ENCODE measurements around the gene CHID1.

Gene CHID1

GRCh38 chr11:940496-941135, 30.0 kb upstream of the CHID1 start:
- DNase-seq (ENCODE audit: low spot score): no peak
- no peak for ATAC-seq (ENCODE audit: low read depth)
- Histone ChIP-seq H3K9me3 (ENCODE audit: severe bottlenecking) (no peaks in the 10 kb centered on the region), H3K4me3 (ENCODE audit: severe bottlenecking) (no peak overlapping the region), H3K27me3 (ENCODE audit: insufficient read depth, poor library complexity, severe bottlenecking) (no peaks in the 10 kb centered on the region), H3K4me1 (ENCODE audit: insufficient read depth, poor library complexity, severe bottlenecking) (peaks cover 17% of the 10 kb centered on the region), H3K36me3 (ENCODE audit: low read depth) (peaks cover under 1% of the 10 kb centered on the region), H3K27ac (ENCODE audit: poor library complexity, severe bottlenecking) (no peak overlapping the region)
- no peak for TF ChIP-seq CTCF (IDR thresholded peaks at IDR 0.05; ENCODE audit: poor library complexity, severe bottlenecking)

GRCh38 chr11:937841-938261, 27.2 kb upstream of the CHID1 start:
- ATAC-seq (ENCODE audit: low read depth): no peak
- no peak for DNase-seq (ENCODE audit: low spot score)
- no peaks in the 10 kb centered on the region for H3K9me3 ChIP-seq (ENCODE audit: severe bottlenecking)
- H3K27ac ChIP-seq (ENCODE audit: poor library complexity, severe bottlenecking): no peak overlapping the region
- no peaks in the 10 kb centered on the region; the same call in none of the 2 replicates for H3K36me3 ChIP-seq (ENCODE audit: low read depth)
- no peaks in the 10 kb centered on the region for H3K27me3 ChIP-seq (ENCODE audit: insufficient read depth, poor library complexity, severe bottlenecking)
- peaks cover 17% of the 10 kb centered on the region for H3K4me1 ChIP-seq (ENCODE audit: insufficient read depth, poor library complexity, severe bottlenecking)
- H3K4me3 ChIP-seq (ENCODE audit: severe bottlenecking): no peak overlapping the region
- no peak for TF ChIP-seq CTCF (IDR thresholded peaks at IDR 0.05; ENCODE audit: poor library complexity, severe bottlenecking)

DNA sequence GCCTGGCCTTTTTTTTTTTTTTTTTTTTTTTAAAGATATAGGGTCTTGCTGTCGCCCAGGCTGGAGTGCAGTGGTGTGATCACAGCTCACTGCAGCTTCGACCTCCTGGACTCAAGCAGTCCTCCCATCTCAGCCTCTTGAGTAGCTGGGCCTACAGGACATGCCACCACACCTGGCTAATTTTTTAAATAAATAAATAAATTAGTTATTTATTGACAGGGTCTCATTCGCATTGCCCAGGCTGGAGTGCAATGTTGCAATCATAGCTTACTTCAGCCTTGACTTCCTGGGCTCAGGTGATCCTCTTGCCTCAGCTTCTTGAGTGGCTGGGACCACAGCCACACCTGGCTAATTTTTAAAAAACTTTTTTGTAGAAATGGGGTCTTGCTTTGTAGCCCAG, 25.6 kb upstream of the CHID1 start:
- DNase-seq (ENCODE audit: low spot score) (no peak), ATAC-seq (ENCODE audit: low read depth) (no peak)
- H3K36me3 ChIP-seq (ENCODE audit: low read depth): peaks cover 7% of the 10 kb centered on the region
- peaks cover 9% of the 10 kb centered on the region for H3K4me1 ChIP-seq (ENCODE audit: insufficient read depth, poor library complexity, severe bottlenecking)
- H3K9me3 ChIP-seq (ENCODE audit: severe bottlenecking): no peaks in the 10 kb centered on the region
- no peaks in the 10 kb centered on the region for H3K27me3 ChIP-seq (ENCODE audit: insufficient read depth, poor library complexity, severe bottlenecking)
- no peak overlapping the region for H3K27ac ChIP-seq (ENCODE audit: poor library complexity, severe bottlenecking)
- TF ChIP-seq CTCF (IDR thresholded peaks at IDR 0.05; ENCODE audit: poor library complexity, severe bottlenecking): no peak
- H3K4me3 ChIP-seq (ENCODE audit: severe bottlenecking): no peak overlapping the region

DNA sequence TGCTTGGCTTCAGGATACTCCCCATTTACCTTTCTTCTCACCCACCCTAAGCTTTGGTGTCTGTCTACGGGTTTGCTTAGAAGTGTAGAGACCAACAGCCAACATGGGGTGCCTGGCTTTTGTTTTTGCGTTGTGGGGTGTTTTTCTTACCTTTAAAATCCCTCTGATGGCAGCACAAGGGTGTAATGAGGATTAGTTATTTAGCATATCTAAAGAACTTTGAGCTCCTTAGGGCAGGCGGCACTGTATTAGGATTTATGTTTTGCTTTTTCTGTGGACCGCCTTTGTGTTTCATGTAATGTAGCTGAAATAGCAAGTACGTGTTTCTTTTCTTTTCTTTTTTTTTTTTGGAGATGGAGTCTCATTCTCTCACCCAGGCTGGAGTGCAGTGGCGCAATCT, 23.9 kb upstream of the CHID1 start:
- no peak for DNase-seq (ENCODE audit: low spot score)
- Histone ChIP-seq H3K27me3 (ENCODE audit: insufficient read depth, poor library complexity, severe bottlenecking) (no peaks in the 10 kb centered on the region), H3K9me3 (ENCODE audit: severe bottlenecking) (no peaks in the 10 kb centered on the region), H3K27ac (ENCODE audit: poor library complexity, severe bottlenecking) (no peak overlapping the region), H3K36me3 (ENCODE audit: low read depth) (peaks cover 7% of the 10 kb centered on the region), H3K4me3 (ENCODE audit: severe bottlenecking) (no peak overlapping the region), H3K4me1 (ENCODE audit: insufficient read depth, poor library complexity, severe bottlenecking) (peaks cover 9% of the 10 kb centered on the region)
- TF ChIP-seq CTCF (IDR thresholded peaks at IDR 0.05; ENCODE audit: poor library complexity, severe bottlenecking): no peak
- ATAC-seq (ENCODE audit: low read depth): no peak

DNA sequence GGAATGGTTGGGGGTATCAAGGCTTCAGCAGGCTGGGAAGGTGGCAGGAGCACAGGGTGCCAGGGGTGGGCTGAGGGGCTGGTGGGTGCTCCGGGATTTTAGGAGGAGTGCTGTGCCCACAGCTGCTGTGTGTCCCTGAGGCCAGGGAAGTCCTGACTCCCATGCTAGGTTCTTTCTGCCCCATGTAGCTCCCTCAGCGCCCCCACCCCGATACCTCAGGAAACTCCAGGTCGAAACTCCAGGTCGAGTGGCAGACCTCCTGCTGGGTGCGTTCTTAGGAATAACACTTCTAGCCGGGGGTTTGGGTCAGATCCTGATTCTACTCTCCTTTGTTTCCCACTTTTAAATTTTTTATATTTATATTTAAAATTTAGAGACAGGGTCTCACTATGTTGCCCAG, 23.3 kb upstream of the CHID1 start:
- TF ChIP-seq CTCF (IDR thresholded peaks at IDR 0.05; ENCODE audit: poor library complexity, severe bottlenecking): no peak
- Histone ChIP-seq H3K4me1 (ENCODE audit: insufficient read depth, poor library complexity, severe bottlenecking) (peaks cover 9% of the 10 kb centered on the region), H3K4me3 (ENCODE audit: severe bottlenecking) (no peak overlapping the region), H3K27ac (ENCODE audit: poor library complexity, severe bottlenecking) (no peak overlapping the region), H3K36me3 (ENCODE audit: low read depth) (peaks cover 7% of the 10 kb centered on the region), H3K9me3 (ENCODE audit: severe bottlenecking) (no peaks in the 10 kb centered on the region), H3K27me3 (ENCODE audit: insufficient read depth, poor library complexity, severe bottlenecking) (no peaks in the 10 kb centered on the region)
- DNase-seq (ENCODE audit: low spot score): no peak
- no peak for ATAC-seq (ENCODE audit: low read depth)
